OCI-LY1 (cell line): ENCODE measurements around the gene TMBIM4.

ENCODE experiments used
- EZH2 ChIP-seq: fragments of 200-600 bp; sonication (generic), shearing (Covaris generic); IDR thresholded peaks from 2 replicates; pipeline ENCODE4 v1.8.0; 2017; ENCODE audit warnings: borderline replicate concordance, mixed run types, mild to moderate bottlenecking, antibody characterized with exemption, low read length, moderate library complexity, mixed read lengths
- TF ChIP-seq, protein P1 (sequence below): fragments of 200-600 bp; sonication (generic), shearing (Covaris generic); IDR thresholded peaks from 2 replicates; pipeline ENCODE4 v1.5.1; 2017; ENCODE audit warnings: mild to moderate bottlenecking, antibody characterized with exemption, low read length, moderate library complexity, mixed read lengths

DNA sequence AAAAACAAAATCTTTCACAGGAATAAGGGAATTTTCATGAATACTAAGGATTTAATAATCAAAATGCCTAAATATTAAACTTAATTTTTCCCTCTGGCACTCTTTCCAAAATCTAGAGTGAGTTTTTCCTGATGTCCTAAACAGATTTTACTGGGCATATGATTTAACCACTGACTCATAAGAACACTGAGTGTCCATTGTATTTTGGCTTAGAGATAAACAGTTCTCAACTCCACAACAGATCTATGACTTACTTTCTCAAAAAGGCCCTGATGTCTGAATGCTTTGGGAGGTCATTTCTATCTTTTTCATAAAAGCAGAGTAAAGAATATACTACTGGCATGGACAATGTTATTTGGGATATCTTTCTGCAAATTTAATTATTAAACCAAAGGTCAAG is 15.0 kb downstream of the TMBIM4 start:
- TF ChIP-seq, protein P1, sequence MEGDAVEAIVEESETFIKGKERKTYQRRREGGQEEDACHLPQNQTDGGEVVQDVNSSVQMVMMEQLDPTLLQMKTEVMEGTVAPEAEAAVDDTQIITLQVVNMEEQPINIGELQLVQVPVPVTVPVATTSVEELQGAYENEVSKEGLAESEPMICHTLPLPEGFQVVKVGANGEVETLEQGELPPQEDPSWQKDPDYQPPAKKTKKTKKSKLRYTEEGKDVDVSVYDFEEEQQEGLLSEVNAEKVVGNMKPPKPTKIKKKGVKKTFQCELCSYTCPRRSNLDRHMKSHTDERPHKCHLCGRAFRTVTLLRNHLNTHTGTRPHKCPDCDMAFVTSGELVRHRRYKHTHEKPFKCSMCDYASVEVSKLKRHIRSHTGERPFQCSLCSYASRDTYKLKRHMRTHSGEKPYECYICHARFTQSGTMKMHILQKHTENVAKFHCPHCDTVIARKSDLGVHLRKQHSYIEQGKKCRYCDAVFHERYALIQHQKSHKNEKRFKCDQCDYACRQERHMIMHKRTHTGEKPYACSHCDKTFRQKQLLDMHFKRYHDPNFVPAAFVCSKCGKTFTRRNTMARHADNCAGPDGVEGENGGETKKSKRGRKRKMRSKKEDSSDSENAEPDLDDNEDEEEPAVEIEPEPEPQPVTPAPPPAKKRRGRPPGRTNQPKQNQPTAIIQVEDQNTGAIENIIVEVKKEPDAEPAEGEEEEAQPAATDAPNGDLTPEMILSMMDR = no peak
- no peak for TF ChIP-seq EZH2
